Right lobe of liver (tissue), 6 donors: Measurements from ENCODE around the gene CAGE1. TPM values are rescaled to one million over a fixed set of nuclear protein-coding genes. Genes with fewer than 3 reads are reported as not detected.

Experiments used
- ATAC-seq, 4 donors: fragments of 200-7000 bp; cut with Tn5 transposase; one replicate each; pipeline ENCODE4 v1.9.1; 2020; ENCODE audit warnings: mild to moderate bottlenecking in 4 of 4, moderate library complexity in 4 of 4
- DNase-seq, 3 donors: peaks; one replicate each; pipeline ENCODE4 v3.0.0-alpha.2; 2020
- H3K27ac ChIP-seq, 3 donors: fragments of 200-600 bp; one replicate each; pipeline ENCODE4 v1.8.0; 2022
- H3K27me3 ChIP-seq, 2 donors: fragments of 200-600 bp; one replicate each; pipeline ENCODE4 v1.8.0; 2022
- H3K36me3 ChIP-seq, 4 donors: fragments of 200-600 bp; sonication (generic) in 1 of 4; one replicate each; pipeline versions ENCODE4 v1.5.1 to v1.8.0; 2017 to 2022; ENCODE audit warnings: control low read depth in 1 of 4
- H3K4me1 ChIP-seq, 4 donors: fragments of 200-600 bp; sonication (generic) in 1 of 4; one replicate each; pipeline versions ENCODE4 v1.5.1 to v1.8.0; 2017 to 2022; ENCODE audit warnings: control low read depth in 1 of 4
- H3K4me3 ChIP-seq, 3 donors: fragments of 200-600 bp; one replicate each; pipeline ENCODE4 v1.8.0; 2022
- H3K9me3 ChIP-seq, 4 donors: fragments of 200-600 bp; sonication (generic) in 1 of 4; one replicate each; pipeline versions ENCODE4 v1.5.1 to v1.8.0; 2017 to 2022; ENCODE audit warnings: control low read depth in 1 of 4
- CTCF ChIP-seq, 4 donors: fragments of 200-600 bp in 3 of 4; fragments of 450-650 bp in 1 of 4; IDR thresholded peaks; one replicate each; pipeline versions ENCODE4 v1.5.1 to v1.8.0; 2016 to 2022; ENCODE audit warnings: antibody characterized with exemption in 4 of 4, mild to moderate bottlenecking in 2 of 4
- POLR2A ChIP-seq: fragments of 450-650 bp; IDR thresholded peaks from one replicate; pipeline ENCODE4 v1.6.1; 2017; ENCODE audit warnings: antibody characterized with exemption, mild to moderate bottlenecking
- WGBS: methylation state at CpG from one replicate; pipeline ENCODE4 v1.1.6; 2018; ENCODE audit warnings: low coverage, low lambda C conversion rate; ENCODE audit not compliant: insufficient coverage; ENCODE audit errors: missing lambda C conversion rate; 5-methylcytosine and 5-hydroxymethylcytosine counted together
- intact Hi-C, 2 donors: fragments of 100-400 bp; cut with DNase I; formaldehyde crosslinking; loops; one replicate each; pipeline versions ENCODE4 v1.11.2 to v1.14.1; 2022
- total RNA-seq, 6 experiments: library from RNA; depleted of rRNA in 2 of 6; stranded (reverse); fragments of >200 nt in 2 of 6; fragmentation: NEBNext Ultra II Directional in 3 of 6; extraction: Animal tissue kit (Norgen Biotek cat#: 25700) in 3 of 6; gene quantifications; one replicate each; pipeline versions ENCODE4 v1.1.0 to v1.2.4, GENCODE V29; 2016 to 2023
- donor health status: DM: no; HTN: yes; CAD: no.
- donor health status: DM: no; HTN: no; CAD: no.
- donor health status: DM: no; HTN: no; CAD: no.
- donor health status: DM: no; HTN: yes; CAD: no.
- donor health status: DM: no; HTN: yes; CAD: no.

Gene CAGE1
- total RNA-seq, 6 experiments from 2014 or later = not detected

GRCh38 chr6:7332090-7332745 is 57.3 kb downstream of the CAGE1 start:
- Histone ChIP-seq H3K36me3 (no peaks in the 10 kb centered on the region), H3K27ac (no peak overlapping the region), H3K4me1 (no peaks in the 10 kb centered on the region), H3K9me3 (no peaks in the 10 kb centered on the region), H3K27me3 (no peaks in the 10 kb centered on the region), H3K4me3 (no peak overlapping the region)
- TF ChIP-seq CTCF (IDR thresholded peaks at IDR 0.05) (no peak), POLR2A (no peak)
- ATAC-seq (peak in 2 of 4 donors; percentile 50 to 54), DNase-seq (no peak)
- 67% methylated on average over 6 of the region's 8 CpGs for WGBS
- intact Hi-C loops = no loop called here

GRCh38 chr6:7331452-7331851 is 58.1 kb downstream of the CAGE1 start:
- Histone ChIP-seq H3K36me3 (no peaks in the 10 kb centered on the region), H3K27me3 (no peaks in the 10 kb centered on the region), H3K9me3 (no peaks in the 10 kb centered on the region), H3K4me1 (no peaks in the 10 kb centered on the region), H3K27ac (no peak overlapping the region), H3K4me3 (no peak overlapping the region)
- ATAC-seq = no peak
- intact Hi-C loops = no loop called here
- TF ChIP-seq POLR2A = no peak
- no peak for TF ChIP-seq CTCF (IDR thresholded peaks at IDR 0.05)
- 70% methylated on average over 5 of the region's 7 CpGs for WGBS
- DNase-seq = no peak

- no peak for ATAC-seq
Observed at GRCh38 chr6:7328243-7328642, 61.3 kb downstream of the CAGE1 start.

GRCh38 chr6:7325750-7326149 is 63.8 kb downstream of the CAGE1 start:
- no peaks in the 10 kb centered on the region for H3K36me3 ChIP-seq
- no peak overlapping the region for H3K4me3 ChIP-seq
- intact Hi-C loops = no loop called here
- TF ChIP-seq CTCF (IDR thresholded peaks at IDR 0.05) (no peak), POLR2A (no peak)
- DNase-seq (no peak), ATAC-seq (no peak)
- H3K4me1 ChIP-seq = no peaks in the 10 kb centered on the region
- H3K9me3 ChIP-seq = no peaks in the 10 kb centered on the region
- H3K27ac ChIP-seq = no peak overlapping the region
- WGBS = 61% methylated on average over 3 of the region's 3 CpGs
- no peaks in the 10 kb centered on the region for H3K27me3 ChIP-seq

More at GRCh38 chr6:7328243-7328642, 61.3 kb downstream of the CAGE1 start:
- Histone ChIP-seq H3K27me3 (no peaks in the 10 kb centered on the region), H3K4me3 (no peak overlapping the region), H3K4me1 (no peaks in the 10 kb centered on the region), H3K9me3 (no peaks in the 10 kb centered on the region), H3K27ac (no peak overlapping the region), H3K36me3 (no peaks in the 10 kb centered on the region)
- no peak for DNase-seq
- intact Hi-C loops = no loop called here
- 45% methylated on average over 2 of the region's 2 CpGs for WGBS
- no peak for TF ChIP-seq POLR2A
- no peak for TF ChIP-seq CTCF (IDR thresholded peaks at IDR 0.05)

- DNase-seq = no peak
- WGBS = 37% methylated on average over 6 of the region's 7 CpGs
- peak; percentile 61 to 90 (median 80) for ATAC-seq
- H3K27me3 ChIP-seq = no peaks in the 10 kb centered on the region
- no peaks in the 10 kb centered on the region for H3K4me1 ChIP-seq
- H3K4me3 ChIP-seq = no peak overlapping the region
- H3K36me3 ChIP-seq = no peaks in the 10 kb centered on the region
- intact Hi-C loops = no loop called here
- TF ChIP-seq POLR2A (no peak), CTCF (IDR thresholded peaks at IDR 0.05) (no peak)
- no peaks in the 10 kb centered on the region for H3K9me3 ChIP-seq
- H3K27ac ChIP-seq = no peak overlapping the region
Observed at GRCh38 chr6:7324520-7324919, 65.0 kb downstream of the CAGE1 start.
